ENCODE measurements around the gene RXRA. TPM values are rescaled to one million over a fixed set of nuclear protein-coding genes. Genes with fewer than 3 reads are reported as not detected.

RXRA gene
- total RNA-seq, 2 donors from 2014 or later = 68.2 to 72.0 TPM

DNA sequence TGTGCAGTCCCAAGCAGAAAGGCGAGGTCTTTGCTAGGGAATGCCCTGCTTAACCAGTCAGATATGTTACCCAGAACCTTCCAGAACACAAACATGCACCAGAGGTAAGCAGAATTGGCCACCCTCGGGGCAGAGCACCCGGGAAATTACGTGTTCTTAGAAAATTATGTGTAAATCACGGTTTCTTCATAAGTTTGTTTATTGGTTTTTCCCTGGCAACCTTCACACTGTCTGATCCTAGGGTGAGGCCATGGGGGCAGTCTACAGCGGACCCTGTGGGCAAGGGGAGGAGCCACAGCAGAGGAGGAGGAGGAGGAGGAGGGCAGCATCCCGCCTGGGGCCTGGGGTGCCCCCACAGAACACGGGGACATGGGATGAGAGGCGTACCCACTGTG lies 31.4 kb downstream of the RXRA start:
- H3K36me3 ChIP-seq = no peaks in the 10 kb centered on the region
- no peaks in the 10 kb centered on the region for H3K9me3 ChIP-seq
- peaks cover 35% of the 10 kb centered on the region for H3K4me1 ChIP-seq
- intact Hi-C loops (cut with DNase I) = no loop called here
- no peak overlapping the region for H3K27ac ChIP-seq
- DNase-seq = no peak
- peak overlapping the region in 1 of 2 donors; percentile 26 for H3K9ac ChIP-seq (ENCODE audit: low read depth in 2 of 2, low read length in 2 of 2)
- TF ChIP-seq, protein P1, sequence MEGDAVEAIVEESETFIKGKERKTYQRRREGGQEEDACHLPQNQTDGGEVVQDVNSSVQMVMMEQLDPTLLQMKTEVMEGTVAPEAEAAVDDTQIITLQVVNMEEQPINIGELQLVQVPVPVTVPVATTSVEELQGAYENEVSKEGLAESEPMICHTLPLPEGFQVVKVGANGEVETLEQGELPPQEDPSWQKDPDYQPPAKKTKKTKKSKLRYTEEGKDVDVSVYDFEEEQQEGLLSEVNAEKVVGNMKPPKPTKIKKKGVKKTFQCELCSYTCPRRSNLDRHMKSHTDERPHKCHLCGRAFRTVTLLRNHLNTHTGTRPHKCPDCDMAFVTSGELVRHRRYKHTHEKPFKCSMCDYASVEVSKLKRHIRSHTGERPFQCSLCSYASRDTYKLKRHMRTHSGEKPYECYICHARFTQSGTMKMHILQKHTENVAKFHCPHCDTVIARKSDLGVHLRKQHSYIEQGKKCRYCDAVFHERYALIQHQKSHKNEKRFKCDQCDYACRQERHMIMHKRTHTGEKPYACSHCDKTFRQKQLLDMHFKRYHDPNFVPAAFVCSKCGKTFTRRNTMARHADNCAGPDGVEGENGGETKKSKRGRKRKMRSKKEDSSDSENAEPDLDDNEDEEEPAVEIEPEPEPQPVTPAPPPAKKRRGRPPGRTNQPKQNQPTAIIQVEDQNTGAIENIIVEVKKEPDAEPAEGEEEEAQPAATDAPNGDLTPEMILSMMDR (IDR thresholded peaks at IDR 0.05) = no peak
- H3K27me3 ChIP-seq = no peaks in the 10 kb centered on the region
- H3K4me3 ChIP-seq = no peak overlapping the region

DNA sequence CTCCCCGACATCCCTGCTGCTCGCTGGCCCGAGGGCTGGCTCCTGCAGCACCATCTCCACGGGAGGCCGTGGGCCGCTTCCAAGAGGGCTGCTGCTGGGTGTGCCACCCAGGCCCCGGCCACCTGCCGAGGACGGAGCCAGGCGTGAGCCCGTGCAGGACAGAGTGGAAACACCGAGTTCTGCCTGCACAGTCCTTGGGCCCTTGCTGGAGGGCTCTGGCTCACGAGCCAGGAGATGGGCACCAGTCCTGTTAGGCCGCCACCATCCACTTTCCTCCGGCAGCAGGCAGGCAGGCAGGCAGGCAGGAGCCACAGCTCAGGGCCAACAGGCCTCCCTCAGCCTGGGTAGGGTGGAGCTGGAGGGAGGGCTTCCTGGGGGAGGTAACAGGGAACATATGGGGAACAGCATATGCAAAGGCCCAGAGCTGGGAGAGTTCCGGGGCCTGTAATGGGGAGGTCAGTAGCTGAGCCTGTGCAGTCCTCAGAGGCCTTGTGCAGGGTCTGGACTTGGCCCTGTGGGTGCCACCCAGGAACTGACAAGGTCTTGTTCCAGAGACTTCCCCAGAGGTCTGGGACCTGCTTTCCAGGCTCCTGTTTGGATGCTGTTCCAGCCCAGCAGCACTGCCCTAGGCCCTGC lies 31.9 kb downstream of the RXRA start:
- TF ChIP-seq, protein P1 (IDR thresholded peaks at IDR 0.05) = no peak
- Histone ChIP-seq H3K36me3 (no peaks in the 10 kb centered on the region), H3K4me1 (peaks cover 35% of the 10 kb centered on the region), H3K27me3 (no peaks in the 10 kb centered on the region), H3K4me3 (no peak overlapping the region), H3K9ac (ENCODE audit: low read depth in 2 of 2, low read length in 2 of 2) (peak overlapping the region in 1 of 2 donors; percentile 24), H3K9me3 (no peaks in the 10 kb centered on the region), H3K27ac (no peak overlapping the region)
- intact Hi-C loops (cut with DNase I) = no loop called here
- DNase-seq = no peak

DNA sequence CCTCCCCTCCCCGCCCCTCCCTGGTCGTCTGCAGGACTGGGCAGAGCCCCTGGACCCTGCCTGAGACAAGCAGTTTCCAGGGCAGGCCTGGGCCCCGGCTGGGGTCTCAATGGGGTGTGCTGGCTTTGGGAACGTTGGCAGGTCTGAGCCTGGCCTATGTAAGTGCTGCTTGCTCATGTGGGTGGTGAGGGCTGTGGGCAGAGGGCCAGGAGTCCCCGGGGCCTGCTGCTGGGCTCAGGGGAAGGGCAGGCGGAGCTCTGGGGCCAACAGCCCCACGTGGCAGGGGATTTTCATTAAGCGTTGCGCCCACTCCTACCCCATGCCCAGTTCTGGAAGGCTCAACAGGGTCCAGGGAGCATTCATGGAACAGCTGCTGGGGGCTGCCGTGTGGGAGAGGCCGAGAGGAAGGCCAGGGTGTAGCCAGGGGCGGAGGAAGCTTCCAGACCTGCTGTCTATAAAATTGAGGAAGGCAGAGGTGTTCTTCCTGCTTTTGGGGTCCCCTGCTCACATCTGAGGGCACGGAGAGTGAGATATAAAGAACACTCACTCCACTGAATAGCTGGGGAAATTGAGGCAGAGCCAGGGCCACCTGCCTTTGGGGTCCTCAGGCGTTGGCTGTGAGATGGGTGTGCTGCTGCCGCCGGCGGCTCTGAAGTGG lies 32.5 kb downstream of the RXRA start:
- H3K27ac ChIP-seq = no peak overlapping the region
- H3K9ac ChIP-seq (ENCODE audit: low read depth in 2 of 2, low read length in 2 of 2) = peak overlapping the region; percentile 12 to 24
- TF ChIP-seq, protein P1 (IDR thresholded peaks at IDR 0.05) = no peak

DNA sequence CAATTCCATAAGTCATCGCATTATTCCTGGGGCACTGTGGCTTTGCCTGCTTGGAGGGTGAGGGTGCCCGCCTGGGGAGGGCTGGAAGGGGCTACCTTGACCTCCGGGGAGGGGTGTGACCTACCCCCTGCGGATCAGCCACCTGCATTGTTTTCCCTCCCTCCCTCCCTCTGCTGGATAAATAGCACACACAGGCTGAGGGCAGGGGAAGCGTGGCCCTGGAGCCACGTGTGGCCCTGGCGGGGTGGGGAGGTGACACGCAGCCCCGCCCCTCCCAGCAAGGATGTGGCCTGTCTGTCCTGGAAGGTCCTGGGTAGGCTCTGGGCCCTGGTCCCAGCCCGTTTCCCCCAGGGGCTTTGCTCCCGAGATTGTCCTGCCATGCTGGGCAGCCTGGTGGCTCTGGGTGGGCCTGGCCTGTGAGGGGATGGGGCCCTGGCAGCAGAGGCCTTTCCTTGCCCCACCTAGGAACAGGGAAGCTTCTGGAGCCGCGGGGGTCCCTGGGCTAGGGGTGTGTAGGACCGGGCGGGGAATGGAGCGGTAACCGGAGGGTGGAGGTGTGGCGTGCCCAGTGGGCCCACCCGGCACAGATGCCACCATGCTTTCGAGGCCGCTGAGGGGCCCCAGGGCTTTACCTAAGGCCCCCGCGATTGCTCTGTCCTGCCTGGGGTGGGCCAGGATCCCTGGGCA lies 33.4 kb downstream of the RXRA start:
- H3K27ac ChIP-seq = no peak overlapping the region
- peak overlapping the region in 1 of 2 donors; percentile 43 for H3K9ac ChIP-seq (ENCODE audit: low read depth in 2 of 2, low read length in 2 of 2)
- H3K9me3 ChIP-seq = no peaks in the 10 kb centered on the region
- no peak overlapping the region for H3K4me3 ChIP-seq
- H3K27me3 ChIP-seq = no peaks in the 10 kb centered on the region
- peaks cover 38% of the 10 kb centered on the region for H3K4me1 ChIP-seq
- intact Hi-C loops (cut with DNase I) = no loop called here
- no peaks in the 10 kb centered on the region for H3K36me3 ChIP-seq
- TF ChIP-seq, protein P1 (IDR thresholded peaks at IDR 0.05) = no peak
- DNase-seq = no peak

More for the DNA sequence above, 32.5 kb downstream of the RXRA start:
- no peak overlapping the region for H3K4me3 ChIP-seq
- intact Hi-C loops (cut with DNase I) = no loop called here
- H3K4me1 ChIP-seq = peaks cover 39% of the 10 kb centered on the region
- no peak for DNase-seq
- no peaks in the 10 kb centered on the region for H3K27me3 ChIP-seq
- H3K36me3 ChIP-seq = no peaks in the 10 kb centered on the region
- no peaks in the 10 kb centered on the region for H3K9me3 ChIP-seq

DNA sequence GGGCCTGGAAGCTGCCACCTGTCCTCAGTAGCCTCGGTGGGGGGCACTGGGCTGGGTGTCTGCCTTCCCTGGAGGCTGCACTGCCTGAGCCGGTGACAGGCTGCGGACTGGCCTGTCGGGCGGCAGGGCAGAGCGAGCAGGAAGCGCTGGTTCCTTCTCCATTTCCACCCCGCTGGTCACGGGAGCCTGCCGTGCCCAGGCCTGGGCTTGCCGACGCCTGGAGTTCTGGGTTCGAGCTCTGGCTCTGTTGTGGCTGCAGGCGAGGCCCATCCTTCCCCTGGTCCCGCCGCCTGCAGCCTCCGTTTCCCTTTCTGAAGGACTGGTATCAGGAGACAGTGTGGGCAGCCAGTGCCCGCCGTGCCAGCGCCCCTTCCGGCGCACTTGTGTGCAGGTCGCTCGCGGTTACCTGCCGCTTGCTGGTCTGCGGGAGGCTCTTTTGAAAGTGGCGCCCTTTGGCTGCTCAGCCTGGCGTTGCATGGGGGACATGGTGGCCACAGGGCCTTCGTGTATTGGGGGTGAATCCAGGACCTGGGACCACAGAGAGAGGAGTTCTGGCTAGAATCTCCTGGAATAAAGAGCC lies 34.0 kb downstream of the RXRA start:
- Histone ChIP-seq H3K9me3 (no peaks in the 10 kb centered on the region), H3K36me3 (no peaks in the 10 kb centered on the region), H3K4me3 (no peak overlapping the region), H3K27ac (no peak overlapping the region), H3K27me3 (no peaks in the 10 kb centered on the region), H3K9ac (ENCODE audit: low read depth in 2 of 2, low read length in 2 of 2) (peak overlapping the region in 1 of 2 donors; percentile 12), H3K4me1 (peaks cover 36% of the 10 kb centered on the region)
- TF ChIP-seq, protein P1 (IDR thresholded peaks at IDR 0.05) = no peak
- intact Hi-C loops (cut with DNase I) = no loop called here
- DNase-seq = no peak
